Measurements from ENCODE around the gene FAM53B.

The FAM53B gene

GRCh38 chr10:124708246-124708779, 35.9 kb downstream of the FAM53B start:
- no peak for DNase-seq (ENCODE audit: low read depth)
- TF ChIP-seq CTCF (conservative IDR thresholded peaks at IDR 0.05; ENCODE audit: control insufficient read depth, insufficient read depth, low read depth, low read length): no peak
- H3K4me3 ChIP-seq (ENCODE audit: control insufficient read depth, low read depth, low read length): no peak overlapping the region

DNA sequence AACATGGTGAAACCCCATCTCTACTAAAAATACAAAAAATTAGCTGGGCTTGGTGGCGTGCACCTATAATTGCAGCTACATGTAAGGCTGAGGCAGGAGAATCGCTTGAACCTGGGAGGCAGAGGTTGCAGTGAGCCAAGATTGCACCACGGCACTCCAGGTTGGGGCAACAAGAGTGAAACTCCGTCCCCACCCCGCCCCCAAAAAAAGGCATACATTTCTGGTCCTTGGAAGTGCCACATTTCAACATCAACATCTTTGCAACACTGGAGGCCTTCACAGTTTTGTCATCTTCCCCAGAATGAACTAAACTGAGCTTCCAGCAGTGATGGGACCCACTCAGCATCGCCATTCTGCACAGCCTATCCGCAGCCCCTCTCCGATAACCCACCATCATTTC, 36.6 kb downstream of the FAM53B start:
- no peak for TF ChIP-seq CTCF (conservative IDR thresholded peaks at IDR 0.05; ENCODE audit: control insufficient read depth, insufficient read depth, low read depth, low read length)
- no peak for DNase-seq (ENCODE audit: low read depth)
- no peak overlapping the region for H3K4me3 ChIP-seq (ENCODE audit: control insufficient read depth, low read depth, low read length)

GRCh38 chr10:124707144-124707467, 37.1 kb downstream of the FAM53B start:
- no peak for TF ChIP-seq CTCF (conservative IDR thresholded peaks at IDR 0.05; ENCODE audit: control insufficient read depth, insufficient read depth, low read depth, low read length)
- no peak overlapping the region for H3K4me3 ChIP-seq (ENCODE audit: control insufficient read depth, low read depth, low read length)
- no peak for DNase-seq (ENCODE audit: low read depth)

DNA sequence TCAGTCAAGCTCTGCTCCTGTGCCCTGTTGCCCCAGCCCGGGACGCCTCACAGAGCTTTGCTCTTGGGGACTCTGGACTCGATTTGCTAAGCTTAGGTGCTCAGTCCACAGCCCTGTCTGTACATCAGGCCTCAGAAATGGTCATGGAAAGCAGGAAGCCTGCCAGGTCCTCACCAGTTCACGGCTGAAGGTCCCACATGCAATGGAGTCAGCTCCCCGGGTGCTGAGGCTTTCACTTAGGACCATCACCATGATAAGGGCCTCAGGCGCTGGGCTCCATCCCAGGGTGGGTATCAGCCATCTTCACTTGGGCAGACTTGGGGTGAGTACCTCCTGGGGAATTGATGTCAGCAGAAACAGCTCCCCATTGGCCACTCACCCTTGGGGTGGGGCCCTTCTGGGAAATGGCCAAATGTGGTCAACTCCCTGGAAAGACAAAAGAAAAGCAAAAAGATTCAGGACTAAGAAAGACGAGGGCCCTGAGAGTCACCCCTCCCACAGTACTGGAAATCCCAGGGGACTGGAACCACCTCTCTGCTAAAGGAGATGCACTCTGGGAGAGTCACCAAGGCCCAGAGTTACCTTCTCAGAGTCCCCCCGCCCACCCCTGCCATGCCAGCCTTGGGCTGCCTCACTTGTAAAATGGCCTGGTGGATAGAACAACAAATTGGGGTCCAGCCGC, 37.6 kb downstream of the FAM53B start:
- H3K4me3 ChIP-seq (ENCODE audit: control insufficient read depth, low read depth, low read length): no peak overlapping the region
- DNase-seq (ENCODE audit: low read depth): no peak
- TF ChIP-seq CTCF (conservative IDR thresholded peaks at IDR 0.05; ENCODE audit: control insufficient read depth, insufficient read depth, low read depth, low read length): no peak

GRCh38 chr10:124705817-124706461, 38.2 kb downstream of the FAM53B start:
- no peak for TF ChIP-seq CTCF (conservative IDR thresholded peaks at IDR 0.05; ENCODE audit: control insufficient read depth, insufficient read depth, low read depth, low read length)
- DNase-seq (ENCODE audit: low read depth): no peak
- H3K4me3 ChIP-seq (ENCODE audit: control insufficient read depth, low read depth, low read length): no peak overlapping the region

- DNase-seq (ENCODE audit: low read depth): no peak
- TF ChIP-seq CTCF (conservative IDR thresholded peaks at IDR 0.05; ENCODE audit: control insufficient read depth, insufficient read depth, low read depth, low read length): no peak
- no peak overlapping the region for H3K4me3 ChIP-seq (ENCODE audit: control insufficient read depth, low read depth, low read length)
These were observed 38.8 kb downstream of the FAM53B start for GRCh38 chr10:124705381-124705740.
